Heart left ventricle (tissue), 13 donors: ENCODE results near the gene ATXN1.

Experiments used
- CTCF ChIP-seq, 12 donors: fragments of 200-600 bp; sonication (generic) in 4 of 12; IDR thresholded peaks; one replicate each; pipeline versions ENCODE4 v1.5.0 to v1.8.0; 2018 to 2022; ENCODE audit warnings: antibody characterized with exemption in 12 of 12, mild to moderate bottlenecking in 5 of 12
- POLR2A ChIP-seq, 2 donors: fragments of 450-650 bp; IDR thresholded peaks; one replicate each; pipeline ENCODE4 v1.6.1; 2017; ENCODE audit warnings: antibody characterized with exemption in 2 of 2, mild to moderate bottlenecking in 2 of 2, moderate library complexity in 2 of 2
- donor health status: ischemic (EF 13 %, LVEDD 7.1; RV severe dilation, severe dysfunction).
- donor health status: DM: no; HTN: yes; CAD: no.
- donor health status: DM: no; HTN: no; CAD: no.
- donor health status: ischemic (EF 25% LVEDD 6.9; RV normal size, moderate dysfunction).
- donor health status: ischemic (EF 25% LVEDD 5.7; RV mildly dilated, moderate dysfunction).
- donor health status: ischemic (EF 35%, LVEDD 5.7; RV mildly dilated, moderate dysfunction).
- donor health status: nonischemic (EF 11% LVEDD 7.7; RV severe dilation, severe dysfunction).
- donor health status: DM: yes; HTN: yes; CAD: no.
- donor health status: PGD.
- donor health status: ischemic (EF 29% LVEDD 5.4; RV normal size, mild dysfunction).
- donor health status: nonischemic (EF 23%, LVEDD 6.1; RV moderate dilation, normal function).

- TF ChIP-seq CTCF (IDR thresholded peaks at IDR 0.05), result no peak
- no peak for TF ChIP-seq POLR2A (IDR thresholded peaks at IDR 0.05)
Measured at GRCh38 chr6:16279243-16279642, 482.0 kb downstream of the ATXN1 start.
